C4-2B (cell line): Measurements from ENCODE around the gene CCDC57.

Experiments used
- ZFX ChIP-seq: fragments of 450-650 bp; IDR thresholded peaks from 2 replicates; pipeline ENCODE4 v1.6.1; 2017
- TF ChIP-seq, protein P1 (sequence below): fragments of 450-650 bp; conservative IDR thresholded peaks from 2 replicates; pipeline ENCODE4 v1.5.1; 2017; ENCODE audit warnings: mild to moderate bottlenecking

DNA sequence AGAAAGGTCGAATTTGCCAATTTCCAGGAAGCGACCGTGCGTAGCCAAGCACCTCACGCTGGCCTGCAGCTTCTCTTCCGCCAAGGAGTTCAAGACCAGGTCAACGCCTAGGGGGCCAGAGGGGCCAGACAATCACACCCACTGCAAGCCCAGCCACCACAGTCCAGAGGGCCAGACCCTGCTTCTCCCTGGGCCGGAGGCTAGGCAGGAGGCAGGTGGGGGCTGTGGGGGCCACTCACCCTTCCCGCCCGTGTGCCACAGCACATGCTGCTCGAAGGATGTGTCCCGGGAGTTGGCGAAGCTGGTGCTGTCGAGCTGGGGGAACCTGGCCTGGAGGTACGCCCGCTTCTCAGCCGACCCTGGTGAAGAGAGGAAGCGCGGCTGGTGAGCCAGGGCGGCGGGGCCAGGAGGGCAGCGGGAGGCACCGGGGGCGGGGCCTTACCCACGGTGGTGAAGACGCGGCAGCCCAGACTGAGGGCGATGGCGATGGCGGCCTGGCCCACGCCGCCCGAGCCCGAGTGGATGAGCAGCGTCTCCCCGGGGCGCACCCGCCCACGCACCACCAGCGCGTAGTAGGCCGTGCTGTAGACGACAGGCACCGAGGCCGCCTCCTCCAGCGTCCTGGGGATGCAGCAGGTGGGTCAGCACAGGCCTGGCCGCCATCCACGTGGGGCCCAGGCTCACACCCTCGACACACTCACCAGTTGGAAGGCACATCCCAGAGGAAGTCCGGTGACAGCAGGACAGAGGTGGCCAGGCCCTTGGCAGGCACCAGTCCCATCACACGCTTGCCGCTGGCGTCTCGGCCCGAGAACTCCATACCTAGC lies 128.9 kb downstream of the CCDC57 start:
- TF ChIP-seq, protein P1, sequence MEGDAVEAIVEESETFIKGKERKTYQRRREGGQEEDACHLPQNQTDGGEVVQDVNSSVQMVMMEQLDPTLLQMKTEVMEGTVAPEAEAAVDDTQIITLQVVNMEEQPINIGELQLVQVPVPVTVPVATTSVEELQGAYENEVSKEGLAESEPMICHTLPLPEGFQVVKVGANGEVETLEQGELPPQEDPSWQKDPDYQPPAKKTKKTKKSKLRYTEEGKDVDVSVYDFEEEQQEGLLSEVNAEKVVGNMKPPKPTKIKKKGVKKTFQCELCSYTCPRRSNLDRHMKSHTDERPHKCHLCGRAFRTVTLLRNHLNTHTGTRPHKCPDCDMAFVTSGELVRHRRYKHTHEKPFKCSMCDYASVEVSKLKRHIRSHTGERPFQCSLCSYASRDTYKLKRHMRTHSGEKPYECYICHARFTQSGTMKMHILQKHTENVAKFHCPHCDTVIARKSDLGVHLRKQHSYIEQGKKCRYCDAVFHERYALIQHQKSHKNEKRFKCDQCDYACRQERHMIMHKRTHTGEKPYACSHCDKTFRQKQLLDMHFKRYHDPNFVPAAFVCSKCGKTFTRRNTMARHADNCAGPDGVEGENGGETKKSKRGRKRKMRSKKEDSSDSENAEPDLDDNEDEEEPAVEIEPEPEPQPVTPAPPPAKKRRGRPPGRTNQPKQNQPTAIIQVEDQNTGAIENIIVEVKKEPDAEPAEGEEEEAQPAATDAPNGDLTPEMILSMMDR: no peak
- no peak for TF ChIP-seq ZFX
